ENCODE results near the gene ZNF284.

DNA sequence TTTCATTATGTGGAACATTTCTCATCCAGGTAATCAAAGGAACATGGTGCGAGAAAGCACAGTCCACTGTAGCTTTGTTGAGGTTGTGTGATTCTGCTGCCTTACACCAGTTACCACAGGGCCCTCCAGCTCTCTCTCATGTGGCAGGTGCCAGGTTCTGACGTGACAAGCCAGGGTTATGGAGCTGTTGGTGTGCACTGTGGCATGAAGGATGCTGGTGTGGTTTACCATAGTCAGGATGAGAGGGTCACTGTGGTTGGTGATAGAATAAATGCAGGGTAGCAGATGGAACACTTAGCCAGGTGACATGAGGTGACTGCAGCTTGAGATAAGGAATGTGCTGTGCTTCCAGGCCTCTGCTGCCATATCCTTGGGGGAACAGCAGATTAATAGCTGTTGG is 12.7 kb upstream of the ZNF284 start:
- TF ChIP-seq, protein P1, sequence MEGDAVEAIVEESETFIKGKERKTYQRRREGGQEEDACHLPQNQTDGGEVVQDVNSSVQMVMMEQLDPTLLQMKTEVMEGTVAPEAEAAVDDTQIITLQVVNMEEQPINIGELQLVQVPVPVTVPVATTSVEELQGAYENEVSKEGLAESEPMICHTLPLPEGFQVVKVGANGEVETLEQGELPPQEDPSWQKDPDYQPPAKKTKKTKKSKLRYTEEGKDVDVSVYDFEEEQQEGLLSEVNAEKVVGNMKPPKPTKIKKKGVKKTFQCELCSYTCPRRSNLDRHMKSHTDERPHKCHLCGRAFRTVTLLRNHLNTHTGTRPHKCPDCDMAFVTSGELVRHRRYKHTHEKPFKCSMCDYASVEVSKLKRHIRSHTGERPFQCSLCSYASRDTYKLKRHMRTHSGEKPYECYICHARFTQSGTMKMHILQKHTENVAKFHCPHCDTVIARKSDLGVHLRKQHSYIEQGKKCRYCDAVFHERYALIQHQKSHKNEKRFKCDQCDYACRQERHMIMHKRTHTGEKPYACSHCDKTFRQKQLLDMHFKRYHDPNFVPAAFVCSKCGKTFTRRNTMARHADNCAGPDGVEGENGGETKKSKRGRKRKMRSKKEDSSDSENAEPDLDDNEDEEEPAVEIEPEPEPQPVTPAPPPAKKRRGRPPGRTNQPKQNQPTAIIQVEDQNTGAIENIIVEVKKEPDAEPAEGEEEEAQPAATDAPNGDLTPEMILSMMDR (IDR thresholded peaks at IDR 0.05): no peak
- TF ChIP-seq EZH2 (IDR thresholded peaks at IDR 0.05; ENCODE audit: borderline replicate concordance, insufficient read depth, low read depth, low read length, poor library complexity, severe bottlenecking): no peak
